Measurements from ENCODE around the gene ARHGAP8.

GRCh38 chr22:44885806-44886360, 133.5 kb downstream of the ARHGAP8 start:
- TF ChIP-seq POLR2A (IDR thresholded peaks at IDR 0.05; ENCODE audit: low read depth, low read length) (no peak), POLR2AphosphoS5 (IDR thresholded peaks at IDR 0.05; ENCODE audit: low read depth, low read length) (no peak)

Data from GM12892 (cell line).